Activated naive CD4-positive, alpha-beta T cell treated with anti-CD3 and anti-CD28 coated beads, Interleukin-2, amount 50 U/mL, for 72 hours (primary cell): ENCODE data around the gene GABPA. TPM values are rescaled to one million over a fixed set of nuclear protein-coding genes. Genes with fewer than 3 reads are reported as not detected.
"Not testable (repeated sequence)": the region's sequence is repeated elsewhere in the genome, so short reads cannot be mapped to it uniquely, and the experiment has no call there.

ENCODE experiments used
- ATAC-seq, 2 donors: fragments of 150-1000 bp; cut with Tn5 transposase; 2 replicates each; pipeline ENCODE4 v1.10.0; 2021; ENCODE audit warnings: mild to moderate bottlenecking in 2 of 2, moderate library complexity in 2 of 2
- DNase-seq, 2 donors: peaks; one replicate each; pipeline ENCODE4 v3.0.0; 2021 to 2022; ENCODE audit warnings: low spot score in 2 of 2
- H3K27ac Mint-ChIP-seq, 2 donors: one replicate each; pipeline ENCODE4 v1.8.0; 2022; ENCODE audit warnings: mild to moderate bottlenecking in 2 of 2, mixed read lengths in 2 of 2
- H3K36me3 Mint-ChIP-seq, 2 donors: one replicate each; pipeline ENCODE4 v1.8.0; 2022; ENCODE audit warnings: mixed read lengths in 2 of 2
- H3K9me3 Mint-ChIP-seq, 2 donors: one replicate each; pipeline ENCODE4 v1.8.0; 2022; ENCODE audit warnings: mixed read lengths in 2 of 2
- total RNA-seq, 2 donors: library from RNA; stranded (reverse); gene quantifications; one replicate each; pipeline ENCODE4 v1.2.3, GENCODE V29; 2022

Gene GABPA
- total RNA-seq, 2 donors from 2014 or later, result 19.1 to 26.4 TPM

DNA sequence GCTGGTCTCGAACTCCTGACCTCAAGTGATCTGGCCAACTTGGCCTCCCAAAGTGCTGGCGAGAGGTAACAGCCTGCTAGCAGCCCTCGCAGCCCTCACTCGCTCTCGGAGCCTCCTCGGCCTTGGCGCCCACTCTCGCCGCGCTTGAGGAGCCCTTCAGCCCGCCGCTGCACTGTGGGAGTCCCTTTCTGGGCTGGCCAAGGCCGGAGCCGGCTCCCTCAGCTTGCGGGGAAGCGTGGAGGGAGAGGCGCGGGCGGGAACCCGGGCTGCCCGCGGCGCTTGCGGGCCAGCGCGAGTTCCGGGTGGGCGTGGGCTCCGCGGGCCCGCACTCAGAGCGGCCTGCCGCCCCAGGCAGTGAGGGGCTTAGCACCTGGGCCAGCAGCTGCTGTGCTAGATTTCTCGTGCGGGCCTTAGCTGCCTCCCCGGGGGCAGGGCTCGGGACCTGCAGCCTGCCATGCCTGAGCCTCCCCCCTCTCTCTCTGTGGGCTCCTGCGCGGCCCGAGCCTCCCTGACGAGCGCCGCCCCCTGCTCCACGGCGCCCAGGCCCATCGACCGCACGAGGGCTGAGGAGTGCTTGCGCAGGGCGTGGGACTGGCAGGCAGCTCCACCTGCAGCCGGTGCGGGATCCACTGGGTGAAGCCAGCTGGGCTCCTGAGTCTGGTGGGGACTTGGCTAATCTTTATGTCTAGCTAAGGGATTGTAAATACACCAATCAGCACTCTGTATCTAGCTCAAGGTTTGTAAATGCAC lies 43.5 kb downstream of the GABPA start:
- not testable (repeated sequence) for H3K27ac Mint-ChIP-seq, H3K36me3 Mint-ChIP-seq, H3K9me3 Mint-ChIP-seq, DNase-seq, ATAC-seq

- ATAC-seq (no peak), DNase-seq (no peak)
- Mint-ChIP-seq H3K36me3 (no peaks in the 10 kb centered on the region), H3K27ac (no peak overlapping the region), H3K9me3 (no peaks in the 10 kb centered on the region)
Observed at GRCh38 chr21:25788677-25789076, 53.9 kb downstream of the GABPA start.

DNA sequence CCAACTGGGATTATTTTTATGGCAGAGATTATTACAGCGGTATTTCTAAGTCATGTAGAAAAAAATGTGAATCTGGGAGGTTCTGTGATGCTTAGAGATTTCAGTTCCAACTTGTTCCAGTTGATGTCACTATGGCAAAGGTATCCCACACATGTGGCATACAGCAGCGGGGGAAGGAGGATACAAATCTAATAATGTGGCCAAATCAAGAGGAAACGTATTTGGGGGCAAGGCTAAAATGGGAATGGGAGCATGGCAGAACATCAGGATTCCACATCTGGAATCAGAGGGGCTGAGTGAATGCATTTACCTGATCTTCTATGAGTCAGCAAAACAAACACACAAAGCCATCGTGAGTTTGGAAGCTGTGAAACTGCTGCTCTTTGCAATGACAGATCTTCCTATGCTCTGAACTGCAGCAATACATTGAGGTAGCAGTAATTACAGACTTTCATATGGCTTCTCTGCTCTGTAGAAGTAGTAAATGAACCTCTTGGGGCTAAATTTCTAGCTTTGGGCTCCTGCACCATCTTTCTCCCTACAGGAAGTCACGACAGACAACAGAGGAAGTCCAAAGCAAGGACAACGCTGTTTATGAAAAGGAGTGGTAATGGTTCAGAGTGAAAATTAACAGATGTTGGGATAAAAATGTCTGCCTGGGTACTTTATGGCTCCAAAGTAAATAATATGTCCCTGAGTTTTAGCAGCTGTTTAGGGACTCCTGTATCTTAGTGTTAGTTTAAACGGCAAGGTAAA lies 55.5 kb downstream of the GABPA start:
- Mint-ChIP-seq H3K9me3 (no peaks in the 10 kb centered on the region), H3K27ac (peak overlapping the region in 1 of 2 donors; percentile 55), H3K36me3 (no peaks in the 10 kb centered on the region)
- ATAC-seq (peak; percentile 67 to 73), DNase-seq (peak in 1 of 2 donors; percentile 8)

DNA sequence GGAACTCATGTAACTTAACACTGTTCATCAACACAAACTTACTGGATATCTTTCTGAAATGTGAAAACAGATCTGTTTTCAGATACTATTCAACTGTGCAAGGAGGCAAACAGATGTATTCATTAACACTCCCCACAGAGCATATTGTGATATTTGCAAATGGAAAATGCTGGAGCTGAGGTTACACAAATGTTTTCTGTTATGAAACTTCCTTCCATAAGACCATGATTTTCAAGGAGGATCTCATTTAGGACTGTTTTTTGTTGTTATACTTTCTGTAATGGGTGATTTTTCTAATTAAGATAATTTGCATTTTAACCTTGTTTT lies 56.1 kb downstream of the GABPA start:
- DNase-seq, result no peak
- Mint-ChIP-seq H3K9me3 (no peaks in the 10 kb centered on the region), H3K27ac (peak overlapping the region in 1 of 2 donors; percentile 55), H3K36me3 (no peaks in the 10 kb centered on the region)
- ATAC-seq, result peak in 1 of 2 donors; percentile 13

GRCh38 chr21:25791319-25791718 lies 56.5 kb downstream of the GABPA start:
- no peak for ATAC-seq
- DNase-seq, result no peak
- Mint-ChIP-seq H3K9me3 (no peaks in the 10 kb centered on the region), H3K27ac (no peak overlapping the region), H3K36me3 (no peaks in the 10 kb centered on the region)

DNA sequence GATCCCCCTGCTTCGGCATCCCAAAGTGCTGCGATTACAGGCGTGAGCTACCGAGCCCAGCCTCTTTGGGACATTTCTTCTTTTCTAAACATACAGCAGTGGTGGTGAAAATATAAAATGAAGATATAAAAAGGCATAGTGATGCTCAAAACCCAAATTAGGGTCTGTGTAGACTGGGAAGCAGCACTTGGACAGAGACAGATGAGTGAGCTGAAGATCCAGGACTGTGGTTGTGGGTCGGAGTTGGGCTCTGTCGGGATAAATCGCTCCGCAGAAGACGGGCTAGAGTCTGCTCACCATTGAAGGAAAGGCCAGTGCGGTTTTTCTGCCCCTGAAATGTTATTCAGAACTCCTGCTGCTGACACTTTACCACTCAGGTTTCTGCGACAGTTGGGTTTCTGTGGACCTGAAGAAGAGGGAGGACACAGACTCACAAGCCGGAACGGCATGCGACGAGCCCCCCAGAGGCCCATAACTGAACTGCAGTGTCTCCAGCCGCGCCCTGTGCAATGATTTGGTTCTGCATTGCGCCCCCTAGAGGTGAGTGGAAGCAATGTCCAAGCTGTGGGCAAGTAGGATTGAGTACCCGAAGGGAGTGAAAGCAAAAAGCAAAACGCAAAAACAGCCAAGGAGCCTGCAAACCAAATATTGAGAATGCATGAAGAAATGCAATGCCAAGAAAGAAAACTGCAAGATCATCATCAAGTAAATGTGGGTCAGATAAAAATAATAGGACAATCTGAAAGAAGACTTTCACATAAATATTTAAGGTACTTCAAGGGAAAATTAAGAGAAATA lies 66.6 kb downstream of the GABPA start:
- peak; percentile 83 to 96 for DNase-seq
- Mint-ChIP-seq H3K36me3 (no peaks in the 10 kb centered on the region), H3K9me3 (no peaks in the 10 kb centered on the region)

GRCh38 chr21:25806060-25806459 lies 71.3 kb downstream of the GABPA start:
- H3K9me3 Mint-ChIP-seq, result no peaks in the 10 kb centered on the region
- no peak overlapping the region for H3K27ac Mint-ChIP-seq
- no peak for ATAC-seq
- no peaks in the 10 kb centered on the region for H3K36me3 Mint-ChIP-seq
- DNase-seq, result no peak

More for the DNA sequence above, 66.6 kb downstream of the GABPA start:
- no peak overlapping the region for H3K27ac Mint-ChIP-seq
- peak; percentile 100 for ATAC-seq

DNA sequence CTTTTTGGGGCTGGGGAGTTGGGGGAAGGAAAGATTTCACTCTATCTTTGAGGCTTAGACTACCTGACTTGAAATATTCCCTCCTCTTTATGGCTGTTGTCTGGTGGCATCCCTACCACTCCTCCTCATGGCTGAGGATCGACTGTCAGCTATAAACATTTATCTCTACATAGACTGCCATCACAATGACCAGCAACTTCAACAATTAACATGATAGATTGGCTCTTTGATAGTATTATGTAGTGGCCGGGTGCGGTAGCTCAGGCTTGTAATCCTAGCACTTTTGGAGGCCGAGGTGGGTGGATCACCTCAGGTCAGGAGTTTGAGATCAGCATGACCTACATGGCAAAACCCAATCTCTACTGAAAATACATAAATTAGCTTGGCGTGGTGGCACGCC lies 72.4 kb downstream of the GABPA start:
- Mint-ChIP-seq H3K27ac (no peak overlapping the region), H3K36me3 (no peaks in the 10 kb centered on the region), H3K9me3 (no peaks in the 10 kb centered on the region)
- ATAC-seq (no peak), DNase-seq (no peak)

GRCh38 chr21:25809013-25809412 lies 74.2 kb downstream of the GABPA start:
- Mint-ChIP-seq H3K27ac (no peak overlapping the region), H3K9me3 (no peaks in the 10 kb centered on the region), H3K36me3 (no peaks in the 10 kb centered on the region)
- ATAC-seq (peak; percentile 79 to 90), DNase-seq (no peak)

- no peak overlapping the region for H3K27ac Mint-ChIP-seq
- DNase-seq (no peak), ATAC-seq (no peak)
- H3K36me3 Mint-ChIP-seq, result no peaks in the 10 kb centered on the region
- no peaks in the 10 kb centered on the region for H3K9me3 Mint-ChIP-seq
Observed at GRCh38 chr21:25811186-25811585, 76.4 kb downstream of the GABPA start.

DNA sequence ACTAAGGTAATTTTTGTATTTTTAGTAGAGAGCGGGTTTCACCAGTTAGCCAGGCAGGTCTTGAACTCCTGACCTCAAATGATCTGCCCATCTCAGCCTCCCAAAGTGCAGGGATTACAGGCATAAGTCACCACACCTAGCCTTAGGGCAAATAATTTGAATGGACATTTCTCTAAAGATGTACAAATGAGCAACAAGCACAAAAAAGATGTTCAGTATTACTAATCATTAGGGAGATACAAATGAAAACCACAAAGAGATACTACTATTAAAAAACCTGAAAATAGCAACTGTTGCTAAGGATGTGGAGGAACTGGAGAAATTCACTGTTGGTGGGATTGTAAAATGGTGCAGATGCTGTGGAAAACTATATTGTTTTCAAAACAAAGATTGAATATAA lies 79.1 kb downstream of the GABPA start:
- no peak overlapping the region for H3K27ac Mint-ChIP-seq
- no peaks in the 10 kb centered on the region for H3K36me3 Mint-ChIP-seq
- ATAC-seq (no peak), DNase-seq (no peak)
- no peaks in the 10 kb centered on the region for H3K9me3 Mint-ChIP-seq

DNA sequence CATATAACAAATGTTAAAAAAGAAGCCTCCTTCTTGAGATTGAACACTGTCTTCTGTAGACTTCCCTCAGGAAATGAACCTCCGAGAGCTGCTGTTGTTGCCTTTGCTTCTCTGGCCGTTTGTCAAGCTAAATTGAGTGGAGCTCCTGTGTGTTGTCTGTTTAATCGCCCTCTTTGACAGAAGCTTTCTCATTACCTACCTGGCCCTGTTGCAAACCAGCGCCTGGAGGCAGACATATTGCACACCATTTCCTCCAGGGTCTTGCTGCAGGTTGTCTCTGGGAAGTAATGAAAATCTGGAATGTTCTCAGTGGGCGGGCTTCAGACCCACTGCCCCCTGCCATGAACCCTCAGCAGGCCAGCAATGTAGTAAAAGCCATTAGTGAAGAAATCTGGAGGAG lies 83.3 kb downstream of the GABPA start:
- Mint-ChIP-seq H3K27ac (no peak overlapping the region), H3K36me3 (no peaks in the 10 kb centered on the region), H3K9me3 (no peaks in the 10 kb centered on the region)
- no peak for DNase-seq
- ATAC-seq, result no peak

DNA sequence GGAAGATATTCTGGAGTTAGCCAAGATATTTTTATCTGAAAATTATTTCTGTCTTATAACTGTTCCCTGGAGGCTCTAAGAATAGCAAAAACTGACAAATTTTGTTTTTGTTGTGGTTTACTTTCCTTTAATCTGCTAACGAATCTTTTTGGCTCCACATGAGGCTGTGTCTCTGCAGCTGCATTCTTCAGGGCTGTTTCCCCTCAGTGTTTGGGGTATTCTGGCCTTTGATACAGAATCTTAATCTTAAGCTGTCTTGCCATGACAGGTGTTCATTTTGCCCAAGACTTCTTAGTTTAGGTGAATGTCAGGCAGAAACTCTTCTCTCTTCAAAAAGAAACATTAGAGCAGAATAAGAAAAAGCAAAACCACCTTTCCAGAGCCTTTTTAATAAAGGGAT lies 83.8 kb downstream of the GABPA start:
- Mint-ChIP-seq H3K27ac (no peak overlapping the region), H3K9me3 (no peaks in the 10 kb centered on the region), H3K36me3 (no peaks in the 10 kb centered on the region)
- no peak for ATAC-seq
- no peak for DNase-seq

Other genes starting within 250 kb of the GABPA start
- 10 to 100 TPM; 43.0 to 66.3 TPM for gene MRPL39, start 127.5 kb upstream of the GABPA start, total RNA-seq
- gene JAM2, start 95.7 kb upstream of the GABPA start, total RNA-seq, result 1 to 10 TPM; 1.4 to 3.3 TPM
- gene ATP5PF, start 68 bp upstream of the GABPA start, total RNA-seq, result 100 to 1,000 TPM; 114 to 139 TPM